Gastrocnemius medialis (tissue), 4 donors: ENCODE results near the gene YIPF1. TPM values are rescaled to one million over a fixed set of nuclear protein-coding genes. Genes with fewer than 3 reads are reported as not detected.

Source experiments
- ATAC-seq, 2 donors: fragments of 150-250 bp; one replicate each; pipeline ENCODE4 v1.9.1; 2016
- DNase-seq, 2 donors: peaks; one replicate each; pipeline ENCODE4 v3.0.0-alpha.2; 2019
- H3K27ac ChIP-seq, 4 donors: fragments of 200-600 bp; sonication (generic); 1 replicate in 1 of 4; 2 replicates in 3 of 4; pipeline ENCODE4 v1.5.1; 2016 to 2018; ENCODE audit warnings: mild to moderate bottlenecking in 2 of 4, moderate library complexity in 1 of 4
- H3K27me3 ChIP-seq, 3 donors: fragments of 200-600 bp; sonication (generic) in 2 of 3; 1 replicate in 1 of 3; 2 replicates in 2 of 3; pipeline versions ENCODE4 v1.5.1 to v1.6.0; 2016 to 2019; ENCODE audit warnings: mild to moderate bottlenecking in 1 of 3, moderate library complexity in 1 of 3
- H3K36me3 ChIP-seq, 2 donors: fragments of 200-600 bp; sonication (generic) in 1 of 2; one replicate each; pipeline ENCODE4 v1.5.1; 2017 to 2018
- H3K4me1 ChIP-seq, 2 donors: fragments of 200-600 bp; sonication (generic) in 1 of 2; one replicate each; pipeline ENCODE4 v1.5.1; 2016 to 2017; ENCODE audit warnings: mild to moderate bottlenecking in 2 of 2
- H3K4me3 ChIP-seq, 4 donors: fragments of 200-600 bp; sonication (generic) in 3 of 4; 1 replicate in 1 of 4; 2 replicates in 3 of 4; pipeline ENCODE4 v1.5.1; 2016 to 2019; ENCODE audit warnings: mild to moderate bottlenecking in 2 of 4
- H3K9me3 ChIP-seq, 3 donors: fragments of 200-600 bp; sonication (generic) in 2 of 3; 1 replicate in 1 of 3; 2 replicates in 2 of 3; pipeline ENCODE4 v1.5.1; 2016 to 2019
- POLR2A ChIP-seq, 2 donors: fragments of 450-650 bp; IDR thresholded peaks; one replicate each; pipeline ENCODE4 v1.6.1; 2017; ENCODE audit warnings: antibody characterized with exemption in 2 of 2, mild to moderate bottlenecking in 2 of 2, moderate library complexity in 2 of 2
- in situ Hi-C, 4 donors: fragments of 200-750 bp; cut with MboI; loops; one replicate each; pipeline versions ENCODE4 v1.15.0 to v1.8.0; 2017; ENCODE audit warnings: low sequenced_read_pairs in 4 of 4
- intact Hi-C: fragments of 100-400 bp; cut with DNase I; formaldehyde crosslinking; loops from one replicate; pipeline ENCODE4 v1.15.1; 2023; ENCODE audit warnings: low total_unique reads
- total RNA-seq, 4 donors: library from RNA; depleted of rRNA; stranded (reverse); fragments of >200 nt; gene quantifications; one replicate each; pipeline versions ENCODE4 v1.1.0 to v1.2.3, GENCODE V29; 2016
- TF ChIP-seq, protein P1 (sequence below), 5 experiments: fragments of 450-650 bp in 3 of 5; fragments of 200-600 bp in 2 of 5; sonication (generic) in 2 of 5; IDR thresholded peaks in 4 of 5; conservative IDR thresholded peaks in 1 of 5; 1 replicate in 4 of 5; 2 replicates in 1 of 5; pipeline ENCODE4 v1.5.1; 2016 to 2019; ENCODE audit warnings: antibody characterized with exemption in 5 of 5, mild to moderate bottlenecking in 3 of 5, moderate library complexity in 3 of 5

The YIPF1 gene
- total RNA-seq, 4 donors from 2014 or later, result 18.8 to 34.8 (median 27.2) TPM

DNA sequence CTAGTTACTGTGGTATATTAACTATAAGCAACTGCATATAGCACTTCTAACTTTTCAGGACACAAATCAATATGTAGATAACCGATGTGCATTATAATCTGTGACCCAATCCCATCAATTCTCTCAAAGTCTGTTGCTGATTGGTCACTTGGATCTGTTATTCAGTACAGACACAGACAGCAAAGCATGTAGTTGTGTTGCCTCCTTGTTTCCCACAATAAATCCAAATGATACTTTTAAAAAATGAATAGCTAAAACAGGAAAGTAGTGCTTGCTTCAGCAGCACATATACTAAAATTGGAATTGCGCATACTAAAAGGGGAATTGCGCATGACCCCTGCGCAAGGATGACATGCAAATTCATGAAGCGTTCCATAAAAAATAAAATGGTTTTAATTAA lies 79.6 kb downstream of the YIPF1 start:
- DNase-seq (no peak), ATAC-seq (no peak)
- intact Hi-C loops (no loop called here), in situ Hi-C loops (no loop called here)
- no peaks in the 10 kb centered on the region for H3K4me1 ChIP-seq
- H3K36me3 ChIP-seq, result peaks cover 0 to 19% of the 10 kb centered on the region in 2 donors
- no peak overlapping the region for H3K27ac ChIP-seq
- H3K9me3 ChIP-seq, result no peaks in the 10 kb centered on the region
- TF ChIP-seq, protein P1, sequence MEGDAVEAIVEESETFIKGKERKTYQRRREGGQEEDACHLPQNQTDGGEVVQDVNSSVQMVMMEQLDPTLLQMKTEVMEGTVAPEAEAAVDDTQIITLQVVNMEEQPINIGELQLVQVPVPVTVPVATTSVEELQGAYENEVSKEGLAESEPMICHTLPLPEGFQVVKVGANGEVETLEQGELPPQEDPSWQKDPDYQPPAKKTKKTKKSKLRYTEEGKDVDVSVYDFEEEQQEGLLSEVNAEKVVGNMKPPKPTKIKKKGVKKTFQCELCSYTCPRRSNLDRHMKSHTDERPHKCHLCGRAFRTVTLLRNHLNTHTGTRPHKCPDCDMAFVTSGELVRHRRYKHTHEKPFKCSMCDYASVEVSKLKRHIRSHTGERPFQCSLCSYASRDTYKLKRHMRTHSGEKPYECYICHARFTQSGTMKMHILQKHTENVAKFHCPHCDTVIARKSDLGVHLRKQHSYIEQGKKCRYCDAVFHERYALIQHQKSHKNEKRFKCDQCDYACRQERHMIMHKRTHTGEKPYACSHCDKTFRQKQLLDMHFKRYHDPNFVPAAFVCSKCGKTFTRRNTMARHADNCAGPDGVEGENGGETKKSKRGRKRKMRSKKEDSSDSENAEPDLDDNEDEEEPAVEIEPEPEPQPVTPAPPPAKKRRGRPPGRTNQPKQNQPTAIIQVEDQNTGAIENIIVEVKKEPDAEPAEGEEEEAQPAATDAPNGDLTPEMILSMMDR (IDR thresholded peaks at IDR 0.05 in 4 of 5, conservative IDR thresholded peaks at IDR 0.05 in 1 of 5), result no peak
- TF ChIP-seq POLR2A (IDR thresholded peaks at IDR 0.05), result no peak
- H3K4me3 ChIP-seq, result no peak overlapping the region
- H3K27me3 ChIP-seq, result no peaks in the 10 kb centered on the region

DNA sequence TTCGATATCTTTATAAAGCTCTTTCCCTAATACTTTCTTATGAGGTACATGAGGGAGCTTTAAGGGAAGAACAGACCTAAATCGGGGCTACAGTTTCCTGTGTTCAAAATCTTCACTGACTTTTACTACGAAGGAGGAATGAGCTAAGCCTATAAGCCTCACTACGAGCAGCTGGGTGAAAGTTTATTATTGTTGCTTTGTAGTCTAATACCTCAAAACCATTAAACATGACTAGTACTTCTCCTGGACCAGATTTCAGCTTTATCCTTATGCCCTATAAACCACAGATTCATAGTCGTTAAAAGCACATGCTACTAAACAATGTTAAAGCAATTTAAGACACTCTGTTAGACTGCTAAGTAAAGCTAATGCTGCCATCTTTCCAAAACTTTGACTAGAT lies 81.7 kb downstream of the YIPF1 start:
- no peak for ATAC-seq
- Histone ChIP-seq H3K9me3 (no peaks in the 10 kb centered on the region), H3K27me3 (no peaks in the 10 kb centered on the region), H3K27ac (no peak overlapping the region), H3K36me3 (peaks cover 0 to 27% of the 10 kb centered on the region in 2 donors), H3K4me1 (no peaks in the 10 kb centered on the region), H3K4me3 (no peak overlapping the region)
- in situ Hi-C loops (no loop called here), intact Hi-C loops (no loop called here)
- no peak for DNase-seq
- TF ChIP-seq POLR2A (IDR thresholded peaks at IDR 0.05), result no peak
- TF ChIP-seq, protein P1 (IDR thresholded peaks at IDR 0.05 in 4 of 5, conservative IDR thresholded peaks at IDR 0.05 in 1 of 5), result no peak

DNA sequence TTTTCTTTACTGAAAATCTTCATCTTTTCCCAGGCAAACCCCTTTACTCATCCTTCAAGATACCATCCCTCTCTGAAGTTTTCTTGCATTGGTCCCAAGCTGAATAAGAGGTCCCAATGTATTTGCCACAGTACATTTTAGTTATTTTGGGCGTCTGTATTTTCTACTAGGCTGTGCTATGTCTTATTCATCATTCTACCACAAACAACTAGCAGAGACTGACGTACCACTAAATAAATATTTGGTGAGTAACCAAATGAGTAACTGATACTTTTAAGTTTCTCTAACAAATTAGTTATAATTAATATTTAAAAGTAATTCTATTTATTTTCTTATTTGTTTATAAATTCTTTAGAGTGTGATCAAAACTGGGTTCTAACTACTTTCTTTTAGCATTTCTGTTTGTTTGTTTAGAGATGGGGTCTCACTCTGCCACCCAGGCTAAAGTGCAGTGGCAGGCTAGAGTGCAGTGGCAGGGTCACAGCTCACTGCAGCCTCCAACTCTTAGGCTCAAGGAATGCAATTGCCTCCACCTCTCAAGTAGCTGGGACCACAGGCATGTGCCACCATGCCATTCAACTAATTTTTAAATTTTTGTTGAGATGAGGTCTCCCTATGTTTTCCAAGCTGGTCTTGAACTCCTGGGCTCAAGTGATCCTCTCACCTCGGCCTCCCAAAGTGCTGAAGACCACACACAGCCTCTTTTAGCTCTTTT lies 84.6 kb downstream of the YIPF1 start:
- H3K27ac ChIP-seq, result no peak overlapping the region
- in situ Hi-C loops (no loop called here), intact Hi-C loops (no loop called here)
- H3K27me3 ChIP-seq, result no peaks in the 10 kb centered on the region
- ATAC-seq (no peak), DNase-seq (no peak)
- no peaks in the 10 kb centered on the region for H3K9me3 ChIP-seq
- no peaks in the 10 kb centered on the region for H3K4me1 ChIP-seq
- H3K4me3 ChIP-seq, result no peak overlapping the region
- TF ChIP-seq, protein P1 (IDR thresholded peaks at IDR 0.05 in 4 of 5, conservative IDR thresholded peaks at IDR 0.05 in 1 of 5), result no peak
- no peak for TF ChIP-seq POLR2A (IDR thresholded peaks at IDR 0.05)
- peaks cover 0 to 32% of the 10 kb centered on the region in 2 donors for H3K36me3 ChIP-seq

DNA sequence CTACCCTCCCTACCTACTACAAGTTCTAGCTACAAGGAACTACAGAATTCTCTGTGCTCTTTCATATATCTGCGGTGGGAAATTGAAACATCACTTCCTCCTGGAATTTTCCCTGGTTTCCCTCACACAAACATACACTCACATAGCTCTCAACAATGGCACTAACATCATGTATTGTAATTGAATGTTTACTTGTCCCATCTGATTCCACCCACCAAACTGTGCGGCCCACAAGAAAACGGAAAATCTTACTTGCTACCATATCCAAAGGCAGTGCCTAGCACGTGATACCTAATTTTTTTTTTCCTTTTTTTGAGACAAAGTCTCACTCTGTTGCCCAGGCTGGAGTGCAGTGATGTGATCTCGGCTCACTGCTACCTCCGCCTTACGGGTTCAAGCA lies 85.4 kb downstream of the YIPF1 start:
- in situ Hi-C loops, result no loop called here
- H3K4me1 ChIP-seq, result no peaks in the 10 kb centered on the region
- no peak for DNase-seq
- H3K27me3 ChIP-seq, result no peaks in the 10 kb centered on the region
- H3K36me3 ChIP-seq, result peaks cover 0 to 32% of the 10 kb centered on the region in 2 donors
- no peak overlapping the region for H3K4me3 ChIP-seq
- no peaks in the 10 kb centered on the region for H3K9me3 ChIP-seq
- TF ChIP-seq POLR2A (IDR thresholded peaks at IDR 0.05), result no peak
- TF ChIP-seq, protein P1 (IDR thresholded peaks at IDR 0.05 in 4 of 5, conservative IDR thresholded peaks at IDR 0.05 in 1 of 5), result no peak
- intact Hi-C loops, result no loop called here
- no peak for ATAC-seq
- H3K27ac ChIP-seq, result no peak overlapping the region

Other genes starting within 250 kb of the YIPF1 start
- not detected for gene GLIS1, start 150.6 kb downstream of the YIPF1 start, total RNA-seq
- gene NDC1, start 51.5 kb downstream of the YIPF1 start, total RNA-seq, result 10 to 100 TPM in 2 of 4 donors, 1 to 10 TPM in 2; 7.6 to 27.0 (median 9.5) TPM
- gene DIO1, start 4.4 kb upstream of the YIPF1 start, total RNA-seq, result not detected
- 1 to 10 TPM; 2.4 to 9.1 (median 2.9) TPM for gene IFT25, start 55.9 kb upstream of the YIPF1 start, total RNA-seq
- gene LRRC42, start 56.6 kb upstream of the YIPF1 start, total RNA-seq, result 10 to 100 TPM; 11.4 to 17.8 (median 14.6) TPM
- gene LDLRAD1, start 128.4 kb upstream of the YIPF1 start, total RNA-seq, result not detected
- 100 to 1,000 TPM; 156 to 248 (median 224) TPM for gene TMEM59, start 163.4 kb upstream of the YIPF1 start, total RNA-seq
- gene TCEANC2, start 163.8 kb upstream of the YIPF1 start, total RNA-seq, result 1 to 10 TPM; 2.6 to 9.5 (median 7.0) TPM